Measurements from ENCODE around the gene TSSK2.

TSSK2 gene

GRCh38 chr22:19143212-19143611 lies 12.1 kb downstream of the TSSK2 start:
- Histone ChIP-seq H3K27ac (no peak overlapping the region), H3K27me3 (ENCODE audit: insufficient read depth, low read depth, severe bottlenecking) (peaks cover 7% of the 10 kb centered on the region), H3K9me3 (ENCODE audit: severe bottlenecking) (no peaks in the 10 kb centered on the region), H3K4me3 (ENCODE audit: low read depth, low read length) (no peak overlapping the region), H3K36me3 (peaks cover 49% of the 10 kb centered on the region)
- TF ChIP-seq CTCF (IDR thresholded peaks at IDR 0.05; ENCODE audit: low read depth, low read length), result no peak
- no peak for DNase-seq

GRCh38 chr22:19143967-19144400 lies 12.9 kb downstream of the TSSK2 start:
- peaks cover 41% of the 10 kb centered on the region for H3K36me3 ChIP-seq
- peak overlapping the region; percentile 90 for H3K4me3 ChIP-seq (ENCODE audit: low read depth, low read length)
- no peak for DNase-seq
- no peaks in the 10 kb centered on the region for H3K9me3 ChIP-seq (ENCODE audit: severe bottlenecking)
- no peak for TF ChIP-seq CTCF (IDR thresholded peaks at IDR 0.05; ENCODE audit: low read depth, low read length)
- H3K27me3 ChIP-seq (ENCODE audit: insufficient read depth, low read depth, severe bottlenecking), result peaks cover 14% of the 10 kb centered on the region
- peak overlapping the region; percentile 69 for H3K27ac ChIP-seq

- Histone ChIP-seq H3K27me3 (ENCODE audit: insufficient read depth, low read depth, severe bottlenecking) (peaks cover 31% of the 10 kb centered on the region), H3K4me3 (ENCODE audit: low read depth, low read length) (no peak overlapping the region), H3K9me3 (ENCODE audit: severe bottlenecking) (peaks cover 2% of the 10 kb centered on the region), H3K36me3 (peaks cover 19% of the 10 kb centered on the region), H3K27ac (no peak overlapping the region)
- no peak for DNase-seq
- TF ChIP-seq CTCF (IDR thresholded peaks at IDR 0.05; ENCODE audit: low read depth, low read length), result 0 out of 2 replicates have a peak, but pooled peaks have one; percentile 1
These were observed 15.3 kb downstream of the TSSK2 start for GRCh38 chr22:19146215-19146968.

GRCh38 chr22:19147195-19147780 lies 16.2 kb downstream of the TSSK2 start:
- Histone ChIP-seq H3K27ac (no peak overlapping the region), H3K4me3 (ENCODE audit: low read depth, low read length) (no peak overlapping the region), H3K36me3 (peaks cover 10% of the 10 kb centered on the region), H3K27me3 (ENCODE audit: insufficient read depth, low read depth, severe bottlenecking) (peaks cover 40% of the 10 kb centered on the region), H3K9me3 (ENCODE audit: severe bottlenecking) (peaks cover 3% of the 10 kb centered on the region)
- peak; percentile 34; the same call in 1 of the 2 replicates for TF ChIP-seq CTCF (IDR thresholded peaks at IDR 0.05; ENCODE audit: low read depth, low read length)
- peak; percentile 41 for DNase-seq

- DNase-seq, result no peak
- peaks cover 3% of the 10 kb centered on the region for H3K9me3 ChIP-seq (ENCODE audit: severe bottlenecking)
- H3K36me3 ChIP-seq, result peaks cover 4% of the 10 kb centered on the region; the same call in 1 of the 2 replicates
- H3K27ac ChIP-seq, result no peak overlapping the region
- no peak for TF ChIP-seq CTCF (IDR thresholded peaks at IDR 0.05; ENCODE audit: low read depth, low read length)
- H3K4me3 ChIP-seq (ENCODE audit: low read depth, low read length), result no peak overlapping the region
- H3K27me3 ChIP-seq (ENCODE audit: insufficient read depth, low read depth, severe bottlenecking), result peaks cover 49% of the 10 kb centered on the region
These were observed 17.4 kb downstream of the TSSK2 start for GRCh38 chr22:19148417-19149046.

Measured in WERI-Rb-1 (cell line).